ENCODE measurements around the gene RSAD1.

Gene RSAD1

GRCh38 chr17:50495918-50496317 is 17.3 kb downstream of the RSAD1 start:
- TF ChIP-seq ZNF777 (tag by site-specific recombination; IDR thresholded peaks at IDR 0.05; ENCODE audit: borderline replicate concordance) (no peak), ZNF571 (tag by site-specific recombination; IDR thresholded peaks at IDR 0.05) (no peak), ZNF670 (tag by site-specific recombination; IDR thresholded peaks at IDR 0.05; ENCODE audit: low read depth) (no peak), ZNF548 (tag by site-specific recombination; IDR thresholded peaks at IDR 0.05) (no peak), ZNF239 (tag by site-specific recombination; IDR thresholded peaks at IDR 0.05) (no peak), ZNF433 (tag by site-specific recombination; IDR thresholded peaks at IDR 0.05; ENCODE audit: low read depth) (no peak), PRDM2 (tag by site-specific recombination; IDR thresholded peaks at IDR 0.05; ENCODE audit: borderline replicate concordance) (no peak), MZF1 (tag by site-specific recombination; IDR thresholded peaks at IDR 0.05; ENCODE audit: borderline replicate concordance) (no peak), KLF8 (tag by site-specific recombination; IDR thresholded peaks at IDR 0.05) (no peak), KLF10 (tag by site-specific recombination; IDR thresholded peaks at IDR 0.05) (no peak), ZNF266 (tag by site-specific recombination; IDR thresholded peaks at IDR 0.05; ENCODE audit: low read depth) (no peak), ZNF10 (tag by site-specific recombination; IDR thresholded peaks at IDR 0.05) (no peak), FEZF1 (tag by site-specific recombination; IDR thresholded peaks at IDR 0.05) (no peak), ZFHX2 (tag by site-specific recombination; conservative IDR thresholded peaks at IDR 0.05) (no peak), ZNF629 (tag by site-specific recombination; IDR thresholded peaks at IDR 0.05) (no peak)
- TF ChIP-seq, protein P1, sequence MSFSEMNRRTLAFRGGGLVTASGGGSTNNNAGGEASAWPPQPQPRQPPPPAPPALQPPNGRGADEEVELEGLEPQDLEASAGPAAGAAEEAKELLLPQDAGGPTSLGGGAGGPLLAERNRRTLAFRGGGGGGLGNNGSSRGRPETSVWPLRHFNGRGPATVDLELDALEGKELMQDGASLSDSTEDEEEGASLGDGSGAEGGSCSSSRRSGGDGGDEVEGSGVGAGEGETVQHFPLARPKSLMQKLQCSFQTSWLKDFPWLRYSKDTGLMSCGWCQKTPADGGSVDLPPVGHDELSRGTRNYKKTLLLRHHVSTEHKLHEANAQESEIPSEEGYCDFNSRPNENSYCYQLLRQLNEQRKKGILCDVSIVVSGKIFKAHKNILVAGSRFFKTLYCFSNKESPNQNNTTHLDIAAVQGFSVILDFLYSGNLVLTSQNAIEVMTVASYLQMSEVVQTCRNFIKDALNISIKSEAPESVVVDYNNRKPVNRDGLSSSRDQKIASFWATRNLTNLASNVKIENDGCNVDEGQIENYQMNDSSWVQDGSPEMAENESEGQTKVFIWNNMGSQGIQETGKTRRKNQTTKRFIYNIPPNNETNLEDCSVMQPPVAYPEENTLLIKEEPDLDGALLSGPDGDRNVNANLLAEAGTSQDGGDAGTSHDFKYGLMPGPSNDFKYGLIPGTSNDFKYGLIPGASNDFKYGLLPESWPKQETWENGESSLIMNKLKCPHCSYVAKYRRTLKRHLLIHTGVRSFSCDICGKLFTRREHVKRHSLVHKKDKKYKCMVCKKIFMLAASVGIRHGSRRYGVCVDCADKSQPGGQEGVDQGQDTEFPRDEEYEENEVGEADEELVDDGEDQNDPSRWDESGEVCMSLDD (tag by site-specific recombination; IDR thresholded peaks at IDR 0.05), result no peak
- Histone ChIP-seq H3K27ac (ENCODE audit: extremely low read depth, low read depth, low read length) (no peak overlapping the region), H3K4me3 (ENCODE audit: low read depth, low read length) (no peak overlapping the region), H3K36me3 (ENCODE audit: control insufficient read depth in 2 of 2, insufficient read depth in 1 of 2, low read length in 2 of 2) (no peaks in the 10 kb centered on the region), H3K9me3 (ENCODE audit: control insufficient read depth, insufficient read depth, low read depth, low read length) (no peaks in the 10 kb centered on the region), H3K4me1 (ENCODE audit: control insufficient read depth, insufficient read depth, low read length) (0 out of 2 replicates have a peak, but pooled peaks cover 3% of the 10 kb centered on the region)
- POLR2A ChIA-PET, result interaction anchor here (0.6 to 0.7 kb wide), 2 partner anchors 150 to 223 kb away, joined by 5 read pairs; partner anchors contain the start of genes LUC7L3 and XYLT2
- CTCF ChIA-PET, result interaction anchor here (0.7 to 1.5 kb wide), 4 partner anchors 9 to 38 kb away, joined by 3 to 6 read pairs (median 4); partner anchors contain the start of gene RSAD1
